Posterior cingulate gyrus (tissue), 11 donors: ENCODE measurements around the gene KPNA6.
"Not testable (repeated sequence)": the region's sequence is repeated elsewhere in the genome, so short reads cannot be mapped to it uniquely, and the experiment has no call there.

Experiments used
- DNase-seq, 10 donors: peaks; one replicate each; pipeline versions ENCODE4 v3.0.0 to v3.0.0-alpha.2; 2020 to 2021; ENCODE audit warnings: mixed read lengths in 3 of 10
- intact Hi-C: fragments of 100-400 bp; cut with DNase I; formaldehyde crosslinking; loops from one replicate; pipeline ENCODE4 v1.15.1; 2023

Gene KPNA6

GRCh38 chr1:32094746-32095521, 12.9 kb upstream of the KPNA6 start:
- intact Hi-C loops, result no loop called here
- no peak for DNase-seq

GRCh38 chr1:32099426-32099825, 8.4 kb upstream of the KPNA6 start:
- no peak for DNase-seq
- intact Hi-C loops, result no loop called here

- intact Hi-C loops, result no loop called here
- peak in 2 of 10 donors; percentile 12 to 70 for DNase-seq
Measured at GRCh38 chr1:32100359-32100758, 7.5 kb upstream of the KPNA6 start.

- DNase-seq, result no peak
- intact Hi-C loops, result no loop called here
Measured at GRCh38 chr1:32100807-32101708, 6.8 kb upstream of the KPNA6 start.

- intact Hi-C loops, result no loop called here
- no peak for DNase-seq
Measured at GRCh38 chr1:32104127-32104526, 3.7 kb upstream of the KPNA6 start.

GRCh38 chr1:32105338-32105737, 2.5 kb upstream of the KPNA6 start:
- intact Hi-C loops, result no loop called here
- DNase-seq, result no peak

- DNase-seq, result peak in 1 of 10 donors; percentile 15
- intact Hi-C loops, result loop anchor here (2.0 kb wide), 1 partner anchor 34 kb away; the partner anchor contains the start of gene TMEM39B
Measured at GRCh38 chr1:32106663-32107275, 1.1 kb upstream of the KPNA6 start.

GRCh38 chr1:32111040-32111623, 3.3 kb downstream of the KPNA6 start:
- intact Hi-C loops, result loop anchor here (10.0 kb wide), 1 partner anchor 64 kb away; the partner anchor contains the start of gene TXLNA
- no peak for DNase-seq

GRCh38 chr1:32111789-32112188, 3.9 kb downstream of the KPNA6 start:
- DNase-seq, result no peak
- intact Hi-C loops, result loop anchor here (10.0 kb wide), 1 partner anchor 63 kb away; the partner anchor contains the start of gene TXLNA

GRCh38 chr1:32112806-32113375, 5.0 kb downstream of the KPNA6 start:
- no peak for DNase-seq
- intact Hi-C loops, result loop anchor here (10.0 kb wide), 1 partner anchor 62 kb away; the partner anchor contains the start of gene TXLNA

- intact Hi-C loops, result loop anchor here (10.0 kb wide), 1 partner anchor 61 kb away; the partner anchor contains the start of gene TXLNA
- not testable (repeated sequence) for DNase-seq
Measured at GRCh38 chr1:32113436-32113835, 5.6 kb downstream of the KPNA6 start.

- intact Hi-C loops, result loop anchor here (10.0 kb wide), 1 partner anchor 60 kb away; the partner anchor contains the start of gene TXLNA
- DNase-seq, result no peak
Measured at GRCh38 chr1:32114420-32114819, 6.6 kb downstream of the KPNA6 start.

GRCh38 chr1:32115496-32115895, 7.6 kb downstream of the KPNA6 start:
- intact Hi-C loops, result loop anchor here (10.0 kb wide), 1 partner anchor 59 kb away; the partner anchor contains the start of gene TXLNA
- no peak for DNase-seq

- intact Hi-C loops, result loop anchor here (10.0 kb wide), 1 partner anchor 58 kb away; the partner anchor contains the start of gene TXLNA
- DNase-seq, result no peak
Measured at GRCh38 chr1:32116531-32116930, 8.7 kb downstream of the KPNA6 start.

- intact Hi-C loops, result no loop called here
- no peak for DNase-seq
Measured at GRCh38 chr1:32122151-32122550, 14.3 kb downstream of the KPNA6 start.

- intact Hi-C loops, DNase-seq: not testable (repeated sequence)
Measured at GRCh38 chr1:32123361-32123760, 15.5 kb downstream of the KPNA6 start.

- intact Hi-C loops, result no loop called here
- DNase-seq, result no peak
Measured at GRCh38 chr1:32125313-32125712, 17.5 kb downstream of the KPNA6 start.

- no peak for DNase-seq
- intact Hi-C loops, result no loop called here
Measured at GRCh38 chr1:32126770-32127169, 18.9 kb downstream of the KPNA6 start.

- no peak for DNase-seq
- intact Hi-C loops, result no loop called here
Measured at GRCh38 chr1:32127409-32128198, 19.7 kb downstream of the KPNA6 start.
